OCI-M2 (cell line): ENCODE measurements around the gene EPHB1.
"Not testable (repeated sequence)": the region's sequence is repeated elsewhere in the genome, so short reads cannot be mapped to it uniquely, and the experiment has no call there.

ENCODE experiments used
- DNase-seq: peaks from one replicate; lab custom pipeline; 2025; ENCODE audit not compliant: unreplicated experiment; lab: John Stamatoyannopoulos, UW

The EPHB1 gene

GRCh38 chr3:134776518-134776917, 18.5 kb upstream of the EPHB1 start:
- DNase-seq: no peak

DNA sequence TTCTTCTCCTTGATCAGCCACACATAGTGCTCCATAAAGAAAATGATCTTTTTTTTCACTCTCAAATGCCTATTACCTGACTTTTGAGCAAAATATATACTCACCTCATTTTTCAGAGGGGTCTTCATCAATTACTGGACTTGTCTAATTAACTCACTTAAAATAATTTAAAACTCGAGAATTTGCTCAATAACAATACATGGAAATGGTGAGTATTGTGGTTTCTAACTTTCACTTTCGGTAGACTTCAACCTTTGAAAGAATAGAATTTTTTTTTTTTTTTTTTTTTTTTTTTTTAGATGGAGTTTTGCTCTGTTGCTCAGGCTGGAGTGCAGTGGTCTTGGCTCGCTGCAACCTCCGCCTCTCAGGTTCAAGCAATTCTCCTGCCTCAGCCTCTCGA, 17.7 kb upstream of the EPHB1 start:
- DNase-seq: no peak

GRCh38 chr3:134788283-134788682, 6.8 kb upstream of the EPHB1 start:
- DNase-seq: not testable (repeated sequence)

GRCh38 chr3:134790065-134790464, 5.0 kb upstream of the EPHB1 start:
- no peak for DNase-seq

DNA sequence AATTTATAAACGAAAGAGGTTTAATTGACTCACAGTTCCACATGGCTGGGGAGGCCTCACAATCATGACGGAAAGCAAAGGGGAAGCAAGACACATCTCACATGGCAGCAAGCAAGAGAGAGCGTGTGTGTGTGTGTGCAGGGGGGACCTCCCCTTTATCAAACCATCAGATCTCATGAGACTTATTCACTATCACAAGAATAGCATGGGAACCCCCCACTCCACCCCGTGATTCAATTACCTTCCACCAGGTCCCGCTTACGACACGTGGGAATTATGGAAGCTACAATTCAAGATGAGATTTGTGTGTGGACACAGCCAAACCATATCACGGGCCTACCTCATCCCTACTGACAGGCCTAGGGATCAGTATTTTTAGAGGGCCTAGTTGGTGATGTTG, 3.1 kb upstream of the EPHB1 start:
- no peak for DNase-seq

- no peak for DNase-seq
Observed at GRCh38 chr3:134792700-134793099, 2.4 kb upstream of the EPHB1 start.

DNA sequence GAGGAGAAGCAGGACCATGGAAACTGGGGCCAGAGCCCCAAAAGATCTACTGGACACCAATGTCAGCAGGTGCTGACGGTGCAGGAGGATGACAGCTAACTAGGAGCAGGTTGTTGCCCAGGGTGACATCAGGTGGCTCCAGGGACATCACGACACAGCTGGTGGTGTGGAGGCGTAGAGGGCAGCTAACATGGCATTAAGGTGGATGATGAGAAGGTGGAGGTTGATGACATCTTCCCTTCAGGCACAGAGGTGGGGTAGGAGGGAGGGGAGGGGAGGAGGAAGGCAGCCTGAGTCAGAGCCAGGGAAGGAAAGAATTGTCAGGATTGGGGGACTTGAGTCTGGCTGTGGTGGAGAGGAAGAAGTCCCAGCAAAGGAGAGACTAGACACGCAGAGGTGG, 1.5 kb upstream of the EPHB1 start:
- DNase-seq: no peak

- no peak for DNase-seq
Observed at GRCh38 chr3:134794323-134794722, 737 bp upstream of the EPHB1 start.

DNA sequence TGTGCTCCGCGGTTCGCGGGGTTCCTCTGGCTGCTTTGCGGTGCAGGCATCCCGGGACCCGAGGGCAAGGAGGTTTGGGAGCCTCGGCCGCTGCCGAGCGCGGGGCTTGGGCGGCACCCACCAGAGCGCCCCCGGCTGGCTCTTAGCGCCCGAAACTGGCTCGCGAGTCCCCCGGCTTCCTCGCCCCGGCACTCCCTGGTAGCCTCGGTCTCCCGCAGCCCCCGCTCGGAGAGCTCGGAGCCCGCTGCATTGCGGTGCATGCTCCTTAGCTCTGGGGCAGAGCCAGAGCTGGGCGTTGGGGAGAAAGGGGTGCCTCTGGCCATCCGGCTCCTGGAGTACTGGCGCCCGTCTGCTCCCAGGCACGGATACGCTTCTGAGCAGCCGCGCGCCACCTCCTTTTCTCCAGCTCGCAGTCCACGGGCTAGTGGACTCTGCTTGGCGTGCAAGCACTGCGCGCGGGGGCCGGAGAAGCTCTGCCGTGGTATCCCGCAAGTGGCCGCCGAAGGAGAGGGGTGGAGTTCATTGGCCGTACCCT, 753 bp downstream of the EPHB1 start:
- no peak for DNase-seq

GRCh38 chr3:134796281-134797056, 1.4 kb downstream of the EPHB1 start:
- DNase-seq: no peak

GRCh38 chr3:134797057-134797740, 2.1 kb downstream of the EPHB1 start:
- no peak for DNase-seq

DNA sequence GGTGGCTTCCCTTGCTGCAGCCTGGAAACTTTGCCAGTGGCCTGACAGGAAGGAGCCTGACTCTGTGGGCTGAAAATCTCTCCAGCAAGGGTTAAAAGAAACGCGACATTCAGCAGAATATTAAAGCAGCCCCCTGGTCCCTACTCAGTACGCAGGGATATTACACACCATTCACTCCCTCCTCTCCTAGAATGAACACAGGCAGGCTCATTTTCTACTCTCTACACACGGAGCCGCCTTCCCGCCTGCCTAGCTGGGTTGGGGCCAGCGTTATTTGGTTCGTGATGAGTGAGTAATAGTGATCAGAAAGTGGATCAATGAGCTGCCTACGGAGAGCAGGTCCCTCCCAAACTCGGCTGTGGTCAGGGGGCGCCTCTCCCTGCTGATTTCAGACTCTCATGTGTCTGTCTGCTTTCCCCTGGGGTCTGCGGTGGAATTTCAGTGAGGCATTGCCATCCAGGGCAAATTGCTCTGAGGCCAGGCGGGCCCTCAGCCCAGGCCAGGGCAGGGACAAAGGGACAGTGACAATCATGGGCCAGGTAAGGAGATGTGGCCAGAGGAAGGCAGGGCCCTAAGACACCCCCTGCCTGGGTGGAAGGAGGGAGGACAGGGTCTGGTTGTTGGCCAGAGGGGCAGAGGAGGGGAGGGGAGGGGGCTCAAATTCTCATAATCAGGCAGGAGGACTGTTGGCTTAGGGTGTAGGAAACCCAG, 2.8 kb downstream of the EPHB1 start:
- no peak for DNase-seq

DNA sequence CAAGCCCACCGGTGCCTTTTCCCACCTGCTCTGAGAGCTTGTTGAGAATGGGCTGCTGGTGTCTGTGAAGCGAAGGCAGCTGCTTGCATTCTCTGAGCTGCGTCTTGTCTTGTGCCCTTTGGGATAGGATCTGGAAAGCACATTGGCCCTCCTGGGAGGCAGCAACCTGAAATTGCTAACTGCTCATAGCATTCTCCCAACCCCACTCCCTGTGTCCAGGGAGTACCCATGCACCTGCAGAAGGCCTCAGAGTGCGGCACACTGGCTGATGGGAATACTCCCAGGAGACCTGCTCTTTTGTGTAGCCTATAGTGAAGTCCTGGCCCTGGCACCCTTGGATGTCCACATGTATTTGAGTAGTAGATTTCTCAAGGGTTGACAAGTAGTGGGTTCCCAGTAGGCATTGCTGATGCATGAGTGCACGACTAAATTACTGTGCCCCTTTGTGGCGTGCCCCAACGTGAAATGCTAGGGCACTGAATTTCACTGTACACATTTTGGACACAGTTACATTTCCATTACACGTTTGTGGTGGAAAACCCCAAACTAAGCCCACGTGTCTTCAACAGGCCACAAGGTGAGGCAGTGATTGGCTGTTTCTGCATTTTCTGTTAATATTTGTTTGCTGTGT, 3.7 kb downstream of the EPHB1 start:
- no peak for DNase-seq

- no peak for DNase-seq
Observed at GRCh38 chr3:134799393-134799792, 4.3 kb downstream of the EPHB1 start.

GRCh38 chr3:134801204-134801958, 6.3 kb downstream of the EPHB1 start:
- DNase-seq: no peak

DNA sequence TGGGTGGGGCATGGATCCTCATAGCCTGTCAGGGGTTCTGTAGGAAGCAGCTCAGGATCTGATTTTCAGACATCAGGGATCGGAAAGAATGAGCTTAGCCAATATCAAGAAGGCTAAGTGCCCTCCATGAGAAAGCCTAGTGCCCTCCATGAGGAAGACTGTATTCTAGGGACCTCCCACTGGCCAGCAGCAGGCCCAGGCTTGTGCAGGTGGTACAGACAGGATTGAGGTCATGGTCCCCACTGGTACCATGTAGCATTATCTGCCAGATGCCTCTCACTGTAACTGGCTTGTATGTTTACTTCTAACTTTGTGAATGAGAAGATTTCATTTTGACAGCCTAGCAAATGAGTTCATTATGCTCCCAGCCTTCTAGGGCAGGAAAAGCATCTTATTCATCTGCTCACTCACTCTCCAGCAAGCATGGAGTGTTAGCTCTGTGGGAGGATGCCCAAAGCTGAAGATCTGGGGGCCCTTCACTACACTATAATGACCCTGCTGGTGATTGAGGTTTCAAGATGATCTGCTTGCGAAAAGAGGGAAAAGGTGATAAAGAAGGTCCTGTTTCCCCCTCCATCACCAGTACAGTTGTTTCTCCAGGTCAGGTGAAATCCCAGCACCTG, 7.5 kb downstream of the EPHB1 start:
- DNase-seq: no peak

DNA sequence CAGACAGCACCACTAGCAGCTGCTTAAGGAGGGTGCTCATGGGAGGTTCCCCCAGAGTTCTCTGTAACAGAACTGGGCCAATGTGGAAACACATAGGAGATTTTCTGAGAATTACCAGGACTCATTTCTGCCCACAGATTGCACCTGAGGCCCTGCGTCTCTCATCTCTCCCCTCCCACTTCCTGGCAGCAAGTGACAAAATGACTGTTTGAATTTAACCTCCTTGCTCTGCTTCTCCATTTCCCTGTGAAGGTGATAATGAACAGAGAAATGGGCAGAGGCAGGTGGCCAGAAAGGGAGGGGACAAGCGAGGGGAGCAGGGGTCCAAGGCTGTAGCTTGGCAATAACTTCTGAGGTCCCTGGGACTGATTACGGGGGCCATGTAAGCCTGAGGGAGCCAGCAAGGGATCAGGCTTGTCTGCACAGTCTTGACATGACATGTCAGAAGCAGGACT, 8.0 kb downstream of the EPHB1 start:
- DNase-seq: no peak

DNA sequence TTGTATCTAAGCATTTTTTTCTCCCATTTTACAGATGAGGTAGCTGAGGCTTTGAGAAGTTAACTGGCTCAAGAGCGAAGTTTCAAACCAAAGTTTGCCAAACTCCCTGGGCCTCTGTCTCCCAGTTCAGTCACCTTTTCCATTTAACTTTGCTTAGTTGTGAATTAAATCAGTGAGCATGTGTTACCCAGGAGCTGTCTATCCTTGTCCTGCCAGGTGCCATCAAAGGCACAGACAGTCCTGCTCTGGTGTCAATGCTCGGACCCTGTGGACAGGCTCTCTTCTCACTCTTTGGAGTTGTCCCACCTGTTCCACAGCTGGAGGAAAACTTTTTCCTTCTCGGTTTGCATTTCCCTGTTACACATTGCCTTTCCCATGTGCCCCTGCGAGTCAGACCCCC, 8.6 kb downstream of the EPHB1 start:
- DNase-seq: no peak

DNA sequence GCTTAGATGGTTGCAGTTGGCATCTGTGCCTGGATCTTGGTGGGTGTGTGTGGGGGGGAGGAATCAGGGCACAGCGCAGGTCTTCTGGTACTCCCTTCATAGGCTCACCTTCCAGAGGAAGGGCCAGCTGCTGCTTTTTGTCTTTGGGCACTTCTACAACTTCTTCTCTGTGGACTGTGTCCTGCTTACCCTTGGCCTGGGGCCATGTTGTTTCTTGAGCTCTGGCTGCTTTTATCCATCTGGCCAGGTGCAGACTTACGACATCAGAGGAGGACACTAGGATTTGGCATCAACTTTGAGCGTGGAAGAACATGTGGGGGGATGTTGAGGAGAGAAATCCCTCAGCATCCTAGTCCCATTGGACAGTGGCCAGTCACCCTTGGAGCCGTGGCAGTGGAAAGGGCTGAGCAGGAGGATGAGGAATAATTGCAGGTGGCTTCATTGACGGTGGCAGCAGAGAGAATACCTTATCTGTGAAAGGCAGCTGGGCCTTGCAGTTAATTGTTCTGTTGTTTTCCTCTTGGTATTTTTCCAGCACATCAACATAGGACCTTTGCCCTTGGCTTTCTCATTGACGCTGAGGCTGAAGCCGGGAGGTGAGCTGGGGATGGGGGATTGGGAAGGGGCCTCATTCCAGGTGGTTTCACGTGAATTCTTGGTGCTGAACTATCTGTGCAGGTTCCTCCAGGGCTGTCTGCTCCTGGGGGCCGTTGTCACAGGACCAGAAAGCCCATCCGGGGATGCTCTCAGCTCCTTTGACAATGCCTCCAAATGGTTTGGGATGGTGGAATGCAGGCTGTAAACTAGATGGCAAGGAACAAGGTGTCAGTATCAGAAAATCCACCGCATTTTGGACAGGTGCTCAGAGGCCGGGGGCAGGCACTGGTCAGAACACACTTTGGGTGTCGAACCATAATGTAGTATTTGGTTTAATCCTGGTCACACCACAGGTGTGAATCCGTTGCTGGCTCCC, 9.7 kb downstream of the EPHB1 start:
- no peak for DNase-seq
